HepG2 (cell line): ENCODE data around the gene C6orf15. TPM values are rescaled to one million over a fixed set of nuclear protein-coding genes. Genes with fewer than 3 reads are reported as not detected.

Source experiments
- ATAC-seq: fragments of 200-7000 bp; cut with Tn5 transposase; 3 replicates; pipeline ENCODE4 v1.9.1; 2020; ENCODE audit warnings: mild to moderate bottlenecking, moderate library complexity
- BruUV-seq: library from RNA; stranded (reverse); fragments of 400-500 nt; replicated peaks from 2 replicates; lab custom pipeline; 2021; lab: Mats Ljungman, UMichigan
- CTCF ChIA-PET: fragments of 300-600 bp; formaldehyde crosslinking; extraction: SDS; loops from one replicate; lab custom pipeline; 2021; ENCODE audit warnings: low total read pairs, inconsistent platforms, low intra/inter-chr PET ratio; lab: Yijun Ruan, JAX
- POLR2A ChIA-PET: fragments of 350-600 bp; sonication (Branson Sonifier 250); formaldehyde crosslinking; loops from one replicate; lab custom pipeline; 2020; ENCODE audit warnings: antibody characterized with exemption, inconsistent platforms; lab: Yijun Ruan, JAX
- DNase-seq: peaks from one replicate; pipeline ENCODE4 v3.0.0-alpha.2; 2015; ENCODE audit warnings: low spot score
- FAIRE-seq: peaks from 3 replicates; lab custom pipeline; 2011; peaks lifted over from hg19 to GRCh38; lab: Jason Lieb, UNC
- H2AFZ ChIP-seq: one replicate; pipeline ENCODE4 v1.6.1; 2011; ENCODE audit warnings: low read length, inconsistent platforms
- H3K27ac ChIP-seq: fragments of 300-600 bp; 3 replicates; pipeline ENCODE4 v1.8.0; 2011; ENCODE audit warnings: mixed run types, mild to moderate bottlenecking, mixed read lengths, low read length, inconsistent platforms; ENCODE audit not compliant: insufficient read depth; ENCODE audit errors: extremely low read length
- H3K27me3 ChIP-seq, 2 experiments: fragments of 200-600 bp in 1 of 2; 2 replicates in 1 of 2; 3 replicates in 1 of 2; pipeline versions ENCODE4 v1.6.0 to v1.8.0; 2011; ENCODE audit warnings: low read length in 2 of 2, mild to moderate bottlenecking in 2 of 2, moderate library complexity in 2 of 2, inconsistent platforms in 1 of 2; ENCODE audit not compliant: insufficient read depth in 2 of 2, control insufficient read depth in 1 of 2
- H3K36me3 ChIP-seq, 2 experiments: fragments of 200-600 bp in 1 of 2; replicated peaks in 1 of 2; 2 replicates in 1 of 2; 3 replicates in 1 of 2; pipeline versions ENCODE4 v1.5.1 to v1.8.0; 2011; ENCODE audit warnings: low read length in 2 of 2, inconsistent platforms in 1 of 2; ENCODE audit not compliant: insufficient read depth in 2 of 2, control insufficient read depth in 1 of 2
- H3K4me1 ChIP-seq: 2 replicates; pipeline ENCODE4 v1.5.1; 2012; ENCODE audit warnings: low read length, inconsistent platforms; ENCODE audit not compliant: insufficient read depth
- H3K4me2 ChIP-seq: 2 replicates; pipeline ENCODE4 v1.6.0; 2011; ENCODE audit warnings: low read depth, low read length, inconsistent platforms
- H3K4me3 ChIP-seq, 3 experiments: fragments of 200-600 bp in 1 of 3; sonication (generic), shearing (Covaris generic) in 1 of 3; replicated peaks in 1 of 3; 2 replicates each; pipeline ENCODE4 v1.5.1; 2011 to 2016; ENCODE audit warnings: low read length in 3 of 3, inconsistent platforms in 2 of 3, low read depth in 2 of 3, mild to moderate bottlenecking in 2 of 3, control low read depth in 1 of 3, mixed read lengths in 1 of 3; ENCODE audit not compliant: insufficient read depth in 1 of 3
- H3K79me2 ChIP-seq: one replicate; pipeline ENCODE4 v1.6.1; 2011; ENCODE audit warnings: low read length, inconsistent platforms; ENCODE audit not compliant: insufficient read depth
- H3K9ac ChIP-seq: 2 replicates; pipeline ENCODE4 v1.6.0; 2011; ENCODE audit warnings: mild to moderate bottlenecking, low read depth, low read length, inconsistent platforms; ENCODE audit not compliant: insufficient read depth
- H3K9me3 ChIP-seq: 2 replicates; pipeline ENCODE4 v1.5.1; 2012; ENCODE audit warnings: mild to moderate bottlenecking, low read length
- H4K20me1 ChIP-seq: 2 replicates; pipeline ENCODE4 v1.6.0; 2011; ENCODE audit warnings: inconsistent platforms, mild to moderate bottlenecking, low read length, moderate library complexity; ENCODE audit not compliant: insufficient read depth
- AHR ChIP-seq: IDR thresholded peaks from 2 replicates; pipeline ENCODE4 v1.6.1; 2018; ENCODE audit warnings: missing genetic modification reagents, missing compliant biosample characterization
- ASH2L ChIP-seq: fragments of 300-600, 200-600 bp; sonication (generic); IDR thresholded peaks from 2 replicates; pipeline ENCODE4 v1.7.0; 2017; ENCODE audit warnings: low read depth, mild to moderate bottlenecking, moderate library complexity, mixed read lengths, low read length; ENCODE audit not compliant: insufficient read length
- BCL6 ChIP-seq: IDR thresholded peaks from 2 replicates; pipeline ENCODE4 v1.6.1; 2016; ENCODE audit warnings: missing genetic modification reagents, missing compliant biosample characterization
- BRCA1 ChIP-seq: sonication (generic); formaldehyde crosslinking; IDR thresholded peaks from 2 replicates; pipeline ENCODE4 v1.4.0; 2020; ENCODE audit warnings: missing genetic modification reagents
- CC2D1A ChIP-seq: sonication (generic); formaldehyde crosslinking; IDR thresholded peaks from 2 replicates; pipeline ENCODE4 v1.8.1; 2023; ENCODE audit warnings: mild to moderate bottlenecking, missing genetic modification reagents
- CREB1 ChIP-seq, 2 experiments: fragments of 450-650 bp in 1 of 2; IDR thresholded peaks; 2 replicates each; pipeline ENCODE4 v1.6.1; 2016 to 2017; ENCODE audit warnings: control low read depth in 1 of 2, mild to moderate bottlenecking in 1 of 2, missing compliant biosample characterization in 1 of 2, missing genetic modification characterization in 1 of 2
- FOXA3 ChIP-seq: IDR thresholded peaks from 2 replicates; pipeline ENCODE4 v1.6.1; 2016; ENCODE audit warnings: missing genetic modification reagents, missing compliant biosample characterization
- FOXC1 ChIP-seq: sonication (generic); formaldehyde crosslinking; IDR thresholded peaks from 2 replicates; pipeline ENCODE4 v1.8.0; 2022; ENCODE audit warnings: mild to moderate bottlenecking, missing genetic modification reagents, borderline replicate concordance
- KDM3A ChIP-seq: IDR thresholded peaks from 2 replicates; pipeline ENCODE4 v1.6.1; 2018; ENCODE audit warnings: low read depth, missing compliant biosample characterization
- MAX ChIP-seq: IDR thresholded peaks from 2 replicates; pipeline ENCODE4 v1.6.1; 2012; ENCODE audit warnings: inconsistent platforms
- PCBP1 ChIP-seq: fragments of 200-400 bp; formaldehyde crosslinking; IDR thresholded peaks from 2 replicates; pipeline ENCODE4 v1.6.1; 2017; ENCODE audit warnings: mild to moderate bottlenecking, low read depth, low read length, borderline replicate concordance
- PLRG1 ChIP-seq: fragments of 450-650 bp; conservative IDR thresholded peaks from 2 replicates; pipeline ENCODE4 v1.6.1; 2016
- REXO4 ChIP-seq: sonication (generic); formaldehyde crosslinking; IDR thresholded peaks from 2 replicates; pipeline ENCODE4 v1.8.0; 2022; ENCODE audit warnings: missing genetic modification reagents, mild to moderate bottlenecking, borderline replicate concordance
- RFX1 ChIP-seq: fragments of 450-650 bp; IDR thresholded peaks from 2 replicates; pipeline ENCODE4 v1.6.1; 2017
- SIX4 ChIP-seq: sonication (generic); formaldehyde crosslinking; IDR thresholded peaks from 2 replicates; pipeline ENCODE4 v1.4.0; 2020; ENCODE audit warnings: missing genetic modification reagents
- SMAD1 ChIP-seq: sonication (generic); formaldehyde crosslinking; IDR thresholded peaks from 2 replicates; pipeline ENCODE4 v1.4.0; 2020; ENCODE audit warnings: missing genetic modification reagents, low read depth, mild to moderate bottlenecking, borderline replicate concordance
- SRF ChIP-seq: IDR thresholded peaks from 2 replicates; pipeline ENCODE4 v1.6.1; 2011; ENCODE audit warnings: mild to moderate bottlenecking, low read depth, low read length, moderate library complexity
- ZFX ChIP-seq: sonication (generic); formaldehyde crosslinking; IDR thresholded peaks from 2 replicates; pipeline ENCODE4 v1.4.0; 2020; ENCODE audit warnings: mild to moderate bottlenecking, low read depth, missing genetic modification reagents, moderate library complexity
- ZNF235 ChIP-seq: sonication (generic); formaldehyde crosslinking; IDR thresholded peaks from 2 replicates; pipeline ENCODE4 v1.8.1; 2023; ENCODE audit warnings: mild to moderate bottlenecking, missing genetic modification reagents, borderline replicate concordance
- ZNF547 ChIP-seq: sonication (generic); formaldehyde crosslinking; IDR thresholded peaks from 2 replicates; pipeline ENCODE4 v1.5.1; 2020; ENCODE audit warnings: mild to moderate bottlenecking, missing genetic modification reagents
- ZNF557 ChIP-seq: sonication (generic); formaldehyde crosslinking; IDR thresholded peaks from 2 replicates; pipeline ENCODE4 v1.4.0; 2020; ENCODE audit warnings: missing genetic modification reagents
- ZNF570 ChIP-seq: sonication (generic); formaldehyde crosslinking; IDR thresholded peaks from 2 replicates; pipeline ENCODE4 v1.4.0; 2020; ENCODE audit warnings: mild to moderate bottlenecking, missing genetic modification reagents, borderline replicate concordance
- ZNF572 ChIP-seq: sonication (generic); formaldehyde crosslinking; IDR thresholded peaks from 2 replicates; pipeline ENCODE4 v1.5.1; 2020; ENCODE audit warnings: mild to moderate bottlenecking, missing genetic modification reagents
- WGBS: methylation state at CpG from one replicate; pipeline ENCODE4 v1.1.6; 2017; ENCODE audit warnings: low lambda C conversion rate; 5-methylcytosine and 5-hydroxymethylcytosine counted together
- in situ Hi-C: cut with HindIII; loops from 2 replicates; pipeline ENCODE4 v1.10.0; 2017; ENCODE audit warnings: low pct_unique_long_range_greater_than_20kb; ENCODE audit not compliant: extremely low pct_ligation_motif_present
- intact Hi-C: fragments of 100-400 bp; cut with micrococcal nuclease; formaldehyde crosslinking; loops from one replicate; pipeline ENCODE4 v1.10.0; 2022; ENCODE audit not compliant: unreplicated experiment
- polyA plus RNA-seq, 8 experiments: library from polyadenylated mRNA; depleted of rRNA in 3 of 8; stranded (reverse) in 7 of 8; unstranded in 1 of 8; fragments of >200 nt; fragmentation: Illumina TruSeq in 4 of 8; extraction: Trizol in 4 of 8; gene quantifications; 2 replicates each; pipeline versions ENCODE4 v1.2.1 to v1.2.3, GENCODE V29; 2011 to 2016; ENCODE audit warnings: low read depth in 4 of 8, missing spikeins in 1 of 8, mixed read lengths in 1 of 8; ENCODE audit not compliant: insufficient read depth in 1 of 8
- total RNA-seq, 5 experiments: library from RNA; depleted of rRNA; stranded (reverse); fragments of >200 nt; fragmentation: Illumina TruSeq; extraction: Trizol; gene quantifications; 2 replicates each; pipeline ENCODE4 v1.2.3, GENCODE V29; 2016; ENCODE audit warnings: low read depth in 1 of 5

C6orf15 gene
- total and polyA plus RNA-seq, 2 of the 13 experiments (the other 11 are each of a cell fraction or from before 2014, with no cell fraction given) = not detected

- H4K20me1 ChIP-seq = no peaks in the 10 kb centered on the region
- H3K4me2 ChIP-seq = no peak overlapping the region
- no peak overlapping the region for H2AFZ ChIP-seq
- ChIA-PET POLR2A (no interaction called here), CTCF (no interaction called here)
- peaks cover 3 to 28% of the 10 kb centered on the region in 2 experiments; a peak in 4 of 5 replicates for H3K27me3 ChIP-seq
- ATAC-seq (no peak), DNase-seq (no peak), FAIRE-seq (no peak)
- H3K79me2 ChIP-seq = no peaks in the 10 kb centered on the region
- 18% methylated on average over 3 of the region's 4 CpGs for whole genome bisulfite sequencing
- 0 out of 2 replicates have a peak, but pooled peaks cover 9% of the 10 kb centered on the region for H3K4me1 ChIP-seq
- no peak overlapping the region for H3K9ac ChIP-seq
- BruUV-seq = no TSS peak
- no peaks in the 10 kb centered on the region for H3K36me3 ChIP-seq
- in situ Hi-C loops = no loop called here
- intact Hi-C loops = no loop called here
- no peak overlapping the region for H3K27ac ChIP-seq
- no peaks in the 10 kb centered on the region for H3K9me3 ChIP-seq
- no peak for TF ChIP-seq BCL6 (CRISPR knock-in tag)
- TF ChIP-seq ZNF572 (CRISPR knock-in tag) = no peak
- TF ChIP-seq FOXC1 (CRISPR knock-in tag) = no peak
- no peak for TF ChIP-seq ZNF557 (CRISPR knock-in tag)
- TF ChIP-seq SIX4 (CRISPR knock-in tag) = no peak
- no peak overlapping the region for H3K4me3 ChIP-seq
Observed at GRCh38 chr6:31107052-31107451, 5.3 kb downstream of the C6orf15 start.

- FAIRE-seq (no peak), ATAC-seq (no peak), DNase-seq (no peak)
- H3K4me3 ChIP-seq = no peak overlapping the region
- H3K9ac ChIP-seq = no peak overlapping the region
- H3K27me3 ChIP-seq = no peaks in the 10 kb centered on the region
- in situ Hi-C loops (no loop called here), intact Hi-C loops (no loop called here)
- no peaks in the 10 kb centered on the region for H3K36me3 ChIP-seq
- BruUV-seq = no TSS peak
- POLR2A ChIA-PET = no interaction called here
- H3K9me3 ChIP-seq = no peaks in the 10 kb centered on the region
- no peak overlapping the region for H3K4me2 ChIP-seq
- H2AFZ ChIP-seq = no peak overlapping the region
- H3K4me1 ChIP-seq = no peaks in the 10 kb centered on the region
- no peaks in the 10 kb centered on the region for H3K79me2 ChIP-seq
- TF ChIP-seq MAX (no peak), BRCA1 (CRISPR knock-in tag) (no peak), ZFX (no peak), KDM3A (no peak), SRF (no peak), RFX1 (no peak), CREB1 (IDR thresholded peaks at IDR 0.05) (no peak), CREB1 (CRISPR knock-in tag; IDR thresholded peaks at IDR 0.05) (no peak), REXO4 (CRISPR knock-in tag) (no peak), CC2D1A (CRISPR knock-in tag) (no peak), ASH2L (no peak), ZNF547 (CRISPR knock-in tag) (no peak), ZNF570 (CRISPR knock-in tag) (no peak), SMAD1 (CRISPR knock-in tag) (no peak), PLRG1 (no peak), PCBP1 (no peak), FOXA3 (CRISPR knock-in tag) (no peak), AHR (CRISPR knock-in tag) (no peak), ZNF235 (CRISPR knock-in tag) (no peak)
- no peaks in the 10 kb centered on the region for H4K20me1 ChIP-seq
- H3K27ac ChIP-seq = no peak overlapping the region
- WGBS = 88% methylated on average over 2 of the region's 2 CpGs
- CTCF ChIA-PET = no interaction called here
Observed at GRCh38 chr6:31103136-31103535, 9.2 kb downstream of the C6orf15 start.
